Sigmoid colon (tissue), 4 donors: Measurements from ENCODE around the gene NEURL1.

Source experiments
- EP300 ChIP-seq, 4 donors: sonication (generic); formaldehyde crosslinking; IDR thresholded peaks; one replicate each; pipeline ENCODE4 v1.6.1; 2017; ENCODE audit warnings: antibody characterized with exemption in 4 of 4
- POLR2A ChIP-seq, 2 donors: fragments of 450-650 bp; IDR thresholded peaks; one replicate each; pipeline ENCODE4 v1.6.1; 2016; ENCODE audit warnings: antibody characterized with exemption in 2 of 2, mild to moderate bottlenecking in 2 of 2, moderate library complexity in 2 of 2
- POLR2AphosphoS5 ChIP-seq, 4 donors: sonication (generic); formaldehyde crosslinking; IDR thresholded peaks; one replicate each; pipeline ENCODE4 v1.6.1; 2017; ENCODE audit warnings: antibody characterized with exemption in 4 of 4
- TF ChIP-seq, protein P1 (sequence below), 4 experiments: fragments of 450-650 bp in 3 of 4; fragments of 200-600 bp in 1 of 4; IDR thresholded peaks; one replicate each; pipeline ENCODE4 v1.5.1; 2016 to 2019; ENCODE audit warnings: antibody characterized with exemption in 4 of 4, mild to moderate bottlenecking in 3 of 4, moderate library complexity in 2 of 4

- TF ChIP-seq, protein P1, sequence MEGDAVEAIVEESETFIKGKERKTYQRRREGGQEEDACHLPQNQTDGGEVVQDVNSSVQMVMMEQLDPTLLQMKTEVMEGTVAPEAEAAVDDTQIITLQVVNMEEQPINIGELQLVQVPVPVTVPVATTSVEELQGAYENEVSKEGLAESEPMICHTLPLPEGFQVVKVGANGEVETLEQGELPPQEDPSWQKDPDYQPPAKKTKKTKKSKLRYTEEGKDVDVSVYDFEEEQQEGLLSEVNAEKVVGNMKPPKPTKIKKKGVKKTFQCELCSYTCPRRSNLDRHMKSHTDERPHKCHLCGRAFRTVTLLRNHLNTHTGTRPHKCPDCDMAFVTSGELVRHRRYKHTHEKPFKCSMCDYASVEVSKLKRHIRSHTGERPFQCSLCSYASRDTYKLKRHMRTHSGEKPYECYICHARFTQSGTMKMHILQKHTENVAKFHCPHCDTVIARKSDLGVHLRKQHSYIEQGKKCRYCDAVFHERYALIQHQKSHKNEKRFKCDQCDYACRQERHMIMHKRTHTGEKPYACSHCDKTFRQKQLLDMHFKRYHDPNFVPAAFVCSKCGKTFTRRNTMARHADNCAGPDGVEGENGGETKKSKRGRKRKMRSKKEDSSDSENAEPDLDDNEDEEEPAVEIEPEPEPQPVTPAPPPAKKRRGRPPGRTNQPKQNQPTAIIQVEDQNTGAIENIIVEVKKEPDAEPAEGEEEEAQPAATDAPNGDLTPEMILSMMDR (IDR thresholded peaks at IDR 0.05) = no peak
- no peak for TF ChIP-seq POLR2A (IDR thresholded peaks at IDR 0.05)
- TF ChIP-seq POLR2AphosphoS5 (IDR thresholded peaks at IDR 0.05) = no peak
- no peak for TF ChIP-seq EP300 (IDR thresholded peaks at IDR 0.05)
These were observed 9.6 kb downstream of the NEURL1 start for GRCh38 chr10:103502849-103503660.
